Stimulated activated naive CD8-positive, alpha-beta T cell treated with anti-CD3 and anti-CD28 coated beads, Interleukin-15, amount 100 ng/mL, for 72 hours (primary cell): ENCODE measurements around the gene RMDN3.

ENCODE experiments used
- ATAC-seq: fragments of 150-1000 bp; cut with Tn5 transposase; 2 replicates; pipeline ENCODE4 v1.10.0; 2021; ENCODE audit warnings: mild to moderate bottlenecking, moderate library complexity
- DNase-seq, 2 donors: peaks; one replicate each; pipeline ENCODE4 v3.0.0; 2021 to 2022
- H3K27ac Mint-ChIP-seq, 2 donors: one replicate each; pipeline ENCODE4 v1.8.0; 2022; ENCODE audit warnings: mild to moderate bottlenecking in 2 of 2, mixed read lengths in 2 of 2, moderate library complexity in 2 of 2
- H3K27me3 Mint-ChIP-seq: one replicate; pipeline ENCODE4 v1.8.0; 2022; ENCODE audit warnings: mixed read lengths
- H3K4me1 Mint-ChIP-seq: one replicate; pipeline ENCODE4 v1.8.0; 2022; ENCODE audit warnings: mild to moderate bottlenecking, mixed read lengths
- H3K4me3 Mint-ChIP-seq, 2 donors: one replicate each; pipeline ENCODE4 v1.8.0; 2022; ENCODE audit warnings: mild to moderate bottlenecking in 2 of 2, mixed read lengths in 2 of 2, moderate library complexity in 1 of 2
- H3K9me3 Mint-ChIP-seq, 2 donors: one replicate each; pipeline ENCODE4 v1.8.0; 2022; ENCODE audit warnings: mixed read lengths in 2 of 2

Gene RMDN3

DNA sequence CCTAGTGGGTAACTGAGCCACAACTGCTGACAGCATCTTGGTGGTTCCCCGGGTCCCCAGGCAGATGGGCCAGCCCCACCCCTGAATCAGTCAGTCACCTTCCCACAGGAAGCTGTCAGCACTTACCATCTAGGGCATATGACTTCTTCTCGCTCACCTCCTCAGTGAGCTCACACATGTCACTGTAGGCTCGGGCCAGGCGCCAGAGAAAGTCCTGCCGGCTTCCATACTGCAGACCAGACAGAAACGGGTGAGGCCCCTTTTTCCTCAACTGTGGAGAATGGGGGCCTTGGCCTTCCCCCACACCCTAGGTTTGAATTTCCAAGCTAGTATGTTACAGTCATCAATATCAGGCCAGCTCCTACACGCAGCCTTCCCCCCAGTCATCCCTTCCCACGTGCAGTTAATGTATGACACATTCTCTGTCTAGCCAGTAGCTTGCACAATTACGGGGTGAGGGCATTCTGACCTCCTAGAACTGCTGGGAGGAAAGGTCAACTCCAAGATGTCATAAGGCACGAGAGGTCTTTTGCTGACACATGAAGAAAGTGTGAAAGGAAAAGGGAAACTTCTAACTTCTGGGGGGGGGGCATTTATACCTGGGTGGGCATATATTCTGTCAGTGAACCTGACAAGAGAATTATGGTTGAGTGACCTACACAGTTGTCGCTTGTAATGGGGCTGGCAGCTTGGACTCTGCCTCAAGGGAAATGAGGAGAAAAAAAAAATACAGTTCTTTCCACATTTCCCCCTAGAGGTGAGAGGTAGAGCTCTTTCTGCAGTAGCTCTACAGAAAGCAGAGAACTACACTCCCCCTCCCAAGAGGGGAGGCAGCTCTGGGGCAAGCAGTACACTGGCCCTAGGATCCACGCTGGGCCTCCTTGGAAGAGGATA, 10.9 kb downstream of the RMDN3 start:
- Mint-ChIP-seq H3K27me3 (no peaks in the 10 kb centered on the region), H3K4me1 (peaks cover 41% of the 10 kb centered on the region), H3K27ac (peak overlapping the region; percentile 72 to 80), H3K9me3 (no peaks in the 10 kb centered on the region), H3K4me3 (peak overlapping the region; percentile 41 to 57)
- DNase-seq (peak in 1 of 2 donors; percentile 72), ATAC-seq (peak; percentile 97)

DNA sequence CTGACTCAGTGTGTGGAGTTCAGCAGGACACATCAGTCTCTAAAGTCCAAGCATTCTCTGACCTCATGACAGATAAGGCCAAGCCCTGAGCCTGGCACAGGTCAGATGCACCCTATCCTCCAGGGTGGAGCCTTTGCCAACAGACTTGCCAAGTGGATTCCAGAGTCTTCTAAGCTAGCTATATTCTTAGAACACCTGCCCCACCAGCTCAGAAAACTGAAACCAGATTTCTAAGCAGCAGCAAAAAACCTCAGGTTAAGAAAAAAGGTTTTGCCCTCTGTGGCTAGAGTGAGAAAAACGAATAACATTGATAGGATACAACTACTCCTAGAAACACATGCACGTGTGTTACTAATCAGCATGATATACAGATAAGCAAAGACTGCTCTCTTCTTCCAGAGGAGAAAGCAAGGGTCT, 11.6 kb downstream of the RMDN3 start:
- H3K27me3 Mint-ChIP-seq, result no peaks in the 10 kb centered on the region
- H3K4me3 Mint-ChIP-seq, result peak overlapping the region in 1 of 2 donors; percentile 57
- peak; percentile 63 for ATAC-seq
- no peaks in the 10 kb centered on the region for H3K9me3 Mint-ChIP-seq
- DNase-seq, result peak in 1 of 2 donors; percentile 41
- H3K27ac Mint-ChIP-seq, result peak overlapping the region in 1 of 2 donors; percentile 46
- H3K4me1 Mint-ChIP-seq, result peaks cover 41% of the 10 kb centered on the region

DNA sequence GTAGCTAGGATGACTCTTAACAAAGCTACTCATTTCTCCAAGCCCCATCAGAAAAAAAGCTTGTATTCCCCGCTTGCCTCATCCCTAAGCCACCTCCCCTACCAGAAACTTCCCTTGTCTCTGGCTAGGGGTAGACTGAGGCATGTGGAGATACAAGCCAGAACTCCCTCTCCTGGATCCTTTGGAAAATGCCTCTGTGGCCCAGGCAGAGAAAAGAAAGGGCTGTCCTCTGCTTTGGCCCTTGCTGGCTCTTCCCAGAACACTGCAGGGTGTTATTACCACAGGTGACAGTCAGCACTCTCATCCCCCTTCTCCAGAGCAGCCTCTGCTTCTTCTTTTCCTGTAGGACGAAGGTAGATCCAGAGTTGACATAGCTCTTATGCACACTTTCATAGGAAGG, 15.2 kb downstream of the RMDN3 start:
- Mint-ChIP-seq H3K4me3 (no peak overlapping the region), H3K27me3 (no peaks in the 10 kb centered on the region), H3K4me1 (peaks cover 25% of the 10 kb centered on the region), H3K27ac (peak overlapping the region in 1 of 2 donors; percentile 48), H3K9me3 (no peaks in the 10 kb centered on the region)
- ATAC-seq (no peak), DNase-seq (no peak)

DNA sequence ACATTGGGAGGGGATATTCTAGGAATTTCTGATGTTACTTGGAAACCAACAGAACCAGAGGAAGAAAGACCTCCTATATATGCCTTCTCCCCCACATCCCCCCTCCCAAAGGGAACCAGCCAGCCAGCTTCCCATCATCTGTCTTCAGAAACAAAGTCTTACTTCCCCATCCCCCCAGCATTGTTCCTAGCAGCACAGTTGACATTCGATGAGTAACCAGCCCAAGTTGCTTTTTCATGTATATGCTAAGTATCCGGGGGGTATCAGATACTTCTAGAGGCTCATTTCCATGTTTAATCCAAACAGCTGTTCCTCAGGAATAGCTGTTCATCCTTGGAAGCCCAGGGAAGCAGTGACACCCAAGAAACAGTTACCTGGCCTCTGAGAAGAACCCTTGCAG, 16.0 kb downstream of the RMDN3 start:
- H3K4me1 Mint-ChIP-seq, result peaks cover 17% of the 10 kb centered on the region
- no peak overlapping the region for H3K4me3 Mint-ChIP-seq
- ATAC-seq, result no peak
- no peaks in the 10 kb centered on the region for H3K27me3 Mint-ChIP-seq
- H3K27ac Mint-ChIP-seq, result no peak overlapping the region
- no peak for DNase-seq
- no peaks in the 10 kb centered on the region for H3K9me3 Mint-ChIP-seq

DNA sequence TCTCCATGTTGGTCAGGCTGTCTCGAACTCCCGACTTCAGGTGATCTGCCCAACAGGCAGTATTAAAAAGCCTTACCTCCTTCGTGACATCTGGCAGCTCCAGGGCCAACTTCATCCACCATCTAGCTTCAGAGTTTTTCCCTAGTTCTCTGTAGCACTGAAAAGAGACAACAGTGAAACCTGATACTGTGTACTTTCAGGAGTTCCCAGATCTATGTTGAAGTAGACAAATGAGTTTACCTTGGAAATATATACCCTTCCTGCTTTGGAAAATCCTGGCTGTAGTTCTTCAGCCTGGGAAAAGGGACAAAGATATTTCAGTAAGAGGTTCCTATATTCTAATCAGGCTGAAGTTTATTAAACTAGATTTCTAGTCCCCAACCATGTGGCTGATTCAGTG, 18.0 kb downstream of the RMDN3 start:
- no peak overlapping the region for H3K4me3 Mint-ChIP-seq
- no peaks in the 10 kb centered on the region for H3K27me3 Mint-ChIP-seq
- DNase-seq (no peak), ATAC-seq (no peak)
- H3K4me1 Mint-ChIP-seq, result no peaks in the 10 kb centered on the region
- no peak overlapping the region for H3K27ac Mint-ChIP-seq
- no peaks in the 10 kb centered on the region for H3K9me3 Mint-ChIP-seq

DNA sequence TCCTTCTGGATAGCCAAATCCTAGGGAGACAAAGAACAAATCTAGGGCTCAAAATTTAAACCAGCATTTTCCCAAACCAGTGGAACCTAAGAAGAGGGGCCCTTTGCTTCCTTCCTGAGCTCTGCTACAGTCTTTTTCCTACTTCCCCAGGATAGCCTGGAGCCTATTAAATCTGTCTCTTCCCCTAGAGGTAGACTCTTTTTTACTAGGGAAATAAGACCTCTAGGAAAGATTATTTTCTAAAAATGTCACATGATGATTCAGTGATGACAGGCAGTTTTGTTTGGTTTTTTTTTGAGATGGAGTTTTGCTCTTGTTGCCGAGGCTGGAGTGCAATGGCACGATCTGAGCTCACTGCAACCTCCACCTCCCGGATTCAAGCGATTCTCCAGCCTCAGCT, 18.5 kb downstream of the RMDN3 start:
- DNase-seq (no peak), ATAC-seq (no peak)
- peaks cover 3% of the 10 kb centered on the region for H3K4me1 Mint-ChIP-seq
- H3K4me3 Mint-ChIP-seq, result no peak overlapping the region
- H3K9me3 Mint-ChIP-seq, result no peaks in the 10 kb centered on the region
- H3K27ac Mint-ChIP-seq, result peak overlapping the region; percentile 13 to 19
- H3K27me3 Mint-ChIP-seq, result no peaks in the 10 kb centered on the region

DNA sequence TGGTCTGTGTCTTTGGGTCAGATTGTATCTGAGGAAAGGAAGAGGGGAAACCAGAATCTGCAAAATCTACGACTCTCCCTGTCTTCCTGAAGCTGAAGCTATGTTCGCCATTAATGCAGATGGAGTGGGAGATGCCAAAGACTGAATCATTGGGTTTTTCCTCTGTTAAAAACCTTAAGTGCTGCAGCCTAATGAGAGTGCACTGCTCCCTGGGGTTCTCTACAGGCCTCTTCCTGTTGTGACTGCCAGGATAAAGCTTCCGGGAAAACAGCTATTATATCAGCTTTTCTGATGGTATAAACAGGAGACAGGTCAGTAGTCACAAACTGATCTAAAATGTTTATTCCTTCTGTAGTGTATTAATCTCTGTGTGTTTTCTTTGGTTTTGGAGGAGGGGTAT, 24.0 kb downstream of the RMDN3 start:
- Mint-ChIP-seq H3K9me3 (no peaks in the 10 kb centered on the region), H3K4me1 (peaks cover 11% of the 10 kb centered on the region), H3K27me3 (no peaks in the 10 kb centered on the region), H3K4me3 (no peak overlapping the region), H3K27ac (peak overlapping the region; percentile 16 to 31)
- ATAC-seq (no peak), DNase-seq (no peak)

DNA sequence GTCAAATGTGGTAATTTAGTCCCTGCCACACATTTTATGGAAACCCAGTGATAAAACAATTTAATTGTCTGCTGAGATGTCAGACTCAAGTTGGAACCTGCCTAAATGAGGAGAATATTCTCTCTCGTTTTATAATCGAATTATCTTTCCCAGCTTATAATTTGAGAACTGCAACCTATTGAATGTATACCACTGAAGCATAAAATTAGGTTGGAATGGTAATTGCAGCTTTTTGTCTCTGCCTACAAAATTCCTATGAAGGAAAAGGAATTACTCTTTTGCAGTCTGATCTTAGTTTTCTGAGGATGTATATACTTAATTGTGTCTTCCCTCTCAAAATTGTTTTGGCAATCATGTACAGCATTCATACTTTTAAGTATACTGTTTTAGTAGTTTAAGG, 31.1 kb downstream of the RMDN3 start:
- DNase-seq, result no peak
- no peak for ATAC-seq
- Mint-ChIP-seq H3K4me1 (peaks cover 23% of the 10 kb centered on the region), H3K4me3 (no peak overlapping the region), H3K27me3 (no peaks in the 10 kb centered on the region), H3K27ac (no peak overlapping the region), H3K9me3 (no peaks in the 10 kb centered on the region)

DNA sequence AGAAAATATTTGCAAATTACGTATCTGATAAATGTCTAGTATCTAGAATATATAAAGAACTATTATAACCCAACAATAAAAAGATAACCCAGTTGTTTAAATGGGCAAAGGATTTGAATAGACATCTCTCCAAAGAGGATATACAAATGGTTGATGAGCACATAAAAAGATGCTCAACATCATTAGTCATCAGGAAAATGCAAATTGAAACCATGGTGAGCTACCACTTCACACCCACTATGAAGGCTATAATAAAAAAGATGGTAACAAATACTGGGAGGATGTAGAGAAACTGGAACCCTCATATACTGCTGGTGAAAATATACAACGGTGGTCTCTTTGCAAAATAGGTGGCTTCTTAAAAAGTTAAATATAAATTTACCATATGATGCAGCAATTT, 32.1 kb downstream of the RMDN3 start:
- peak; percentile 76 for ATAC-seq
- Mint-ChIP-seq H3K4me1 (peaks cover 23% of the 10 kb centered on the region), H3K4me3 (no peak overlapping the region), H3K27ac (no peak overlapping the region), H3K9me3 (no peaks in the 10 kb centered on the region), H3K27me3 (no peaks in the 10 kb centered on the region)
- DNase-seq, result no peak

DNA sequence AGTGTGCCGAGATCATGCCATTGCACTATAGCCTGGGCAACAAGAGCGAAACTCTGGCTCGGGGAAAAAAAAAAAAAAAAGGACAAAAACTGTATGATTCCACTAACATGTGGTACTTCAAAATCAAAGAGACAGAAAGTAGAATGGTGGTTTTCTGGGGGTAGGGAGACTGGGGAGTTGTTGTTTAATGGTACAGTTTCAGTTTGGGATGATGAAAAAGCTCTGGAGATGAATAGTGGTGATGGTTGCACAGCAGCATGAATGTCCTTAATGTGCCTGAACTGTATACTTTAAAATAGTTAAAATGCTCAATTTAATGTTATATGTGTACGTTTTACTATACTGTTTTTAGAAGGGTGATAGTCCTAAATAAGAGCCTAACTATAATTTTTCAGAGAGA, 32.7 kb downstream of the RMDN3 start:
- peaks cover 23% of the 10 kb centered on the region for H3K4me1 Mint-ChIP-seq
- ATAC-seq (peak; percentile 61), DNase-seq (no peak)
- no peaks in the 10 kb centered on the region for H3K9me3 Mint-ChIP-seq
- peak overlapping the region in 1 of 2 donors; percentile 6 for H3K4me3 Mint-ChIP-seq
- no peaks in the 10 kb centered on the region for H3K27me3 Mint-ChIP-seq
- no peak overlapping the region for H3K27ac Mint-ChIP-seq

DNA sequence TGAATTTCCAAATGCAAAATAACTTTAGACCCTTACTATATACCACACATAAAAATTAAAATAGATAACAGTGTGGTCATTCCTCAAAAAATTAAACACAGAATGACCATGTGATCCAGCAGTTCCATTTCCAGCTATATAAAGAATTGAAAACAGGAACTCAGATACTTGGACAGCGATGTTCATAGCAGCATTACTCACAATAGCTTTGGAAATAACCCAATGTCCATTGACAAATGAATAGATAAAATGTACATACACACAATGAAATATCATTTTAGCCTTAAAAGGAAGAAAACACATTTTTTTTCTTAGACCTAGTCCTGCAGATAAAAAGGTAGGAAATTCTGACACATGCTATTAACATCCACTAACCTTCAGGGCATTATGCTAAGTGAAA, 33.4 kb downstream of the RMDN3 start:
- no peak overlapping the region for H3K27ac Mint-ChIP-seq
- H3K4me1 Mint-ChIP-seq, result peaks cover 23% of the 10 kb centered on the region
- no peaks in the 10 kb centered on the region for H3K27me3 Mint-ChIP-seq
- DNase-seq (no peak), ATAC-seq (no peak)
- no peak overlapping the region for H3K4me3 Mint-ChIP-seq
- H3K9me3 Mint-ChIP-seq, result no peaks in the 10 kb centered on the region

DNA sequence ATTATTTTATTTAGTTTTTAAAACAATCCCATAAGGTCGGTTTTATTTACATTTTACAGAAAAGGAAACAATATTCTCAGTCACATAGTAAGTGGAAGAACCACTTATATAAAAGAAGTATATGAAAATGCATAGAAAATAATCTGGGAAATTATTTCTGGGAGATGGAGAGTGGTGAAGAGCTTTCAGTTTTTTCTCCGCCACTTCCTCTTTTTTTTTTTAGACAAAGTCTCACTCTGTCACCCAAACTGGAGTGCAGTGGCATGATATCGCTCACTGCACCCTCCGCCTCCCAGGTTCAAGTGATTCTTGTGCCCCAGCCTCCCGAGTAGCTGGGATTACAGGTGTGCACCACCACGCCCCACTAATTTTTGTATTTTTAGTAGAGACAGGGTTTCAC, 38.9 kb downstream of the RMDN3 start:
- H3K9me3 Mint-ChIP-seq, result no peaks in the 10 kb centered on the region
- H3K27ac Mint-ChIP-seq, result no peak overlapping the region
- H3K27me3 Mint-ChIP-seq, result no peaks in the 10 kb centered on the region

DNA sequence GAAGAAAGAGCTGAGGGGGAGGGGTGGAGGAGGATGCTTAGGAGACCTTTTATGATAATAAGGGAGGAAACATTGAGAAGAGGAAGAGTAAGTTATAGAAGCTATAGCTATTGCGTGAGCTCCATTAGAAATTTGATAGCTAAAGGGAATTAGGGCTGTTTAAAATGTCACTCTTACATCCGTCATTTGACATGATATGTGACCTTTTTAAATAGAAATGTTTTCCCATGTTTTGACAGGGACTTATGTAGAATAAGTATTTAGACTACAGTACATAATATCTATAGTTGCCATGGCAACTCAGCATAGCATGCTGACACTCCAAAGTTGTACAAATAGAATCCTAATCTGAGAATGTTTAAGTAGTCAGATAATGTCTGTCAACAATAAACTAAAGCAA, 40.9 kb downstream of the RMDN3 start:
- H3K27ac Mint-ChIP-seq, result peak overlapping the region in 1 of 2 donors; percentile 83
- H3K4me1 Mint-ChIP-seq, result no peaks in the 10 kb centered on the region

More for the DNA sequence above, 38.9 kb downstream of the RMDN3 start:
- no peak for ATAC-seq
- DNase-seq, result no peak
- peaks cover 6% of the 10 kb centered on the region for H3K4me1 Mint-ChIP-seq
- H3K4me3 Mint-ChIP-seq, result no peak overlapping the region

DNA sequence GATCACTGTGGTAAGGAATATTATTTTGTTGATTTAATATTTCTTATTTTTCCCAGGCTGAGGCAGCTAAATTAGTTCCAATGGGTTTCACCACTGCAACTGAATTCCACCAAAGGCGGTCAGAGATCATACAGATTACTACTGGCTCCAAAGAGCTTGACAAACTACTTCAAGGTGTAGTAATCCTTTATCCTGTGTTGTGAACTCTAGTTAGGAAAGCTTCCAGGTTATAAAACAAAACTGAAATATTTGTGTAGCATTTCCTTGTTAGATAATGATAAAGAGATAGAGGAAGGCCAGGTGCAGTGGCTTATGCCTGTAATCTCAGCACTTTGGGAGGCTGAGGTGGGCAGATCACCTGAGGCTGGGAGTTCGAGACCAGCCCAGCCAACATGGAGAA, 48.9 kb downstream of the RMDN3 start:
- no peak for DNase-seq
- Mint-ChIP-seq H3K27me3 (no peaks in the 10 kb centered on the region), H3K9me3 (no peaks in the 10 kb centered on the region), H3K4me1 (no peaks in the 10 kb centered on the region), H3K27ac (no peak overlapping the region), H3K4me3 (no peak overlapping the region)
- ATAC-seq, result no peak

More for the DNA sequence above, 40.9 kb downstream of the RMDN3 start:
- no peaks in the 10 kb centered on the region for H3K9me3 Mint-ChIP-seq
- ATAC-seq (no peak), DNase-seq (no peak)
- no peak overlapping the region for H3K4me3 Mint-ChIP-seq
- H3K27me3 Mint-ChIP-seq, result no peaks in the 10 kb centered on the region

DNA sequence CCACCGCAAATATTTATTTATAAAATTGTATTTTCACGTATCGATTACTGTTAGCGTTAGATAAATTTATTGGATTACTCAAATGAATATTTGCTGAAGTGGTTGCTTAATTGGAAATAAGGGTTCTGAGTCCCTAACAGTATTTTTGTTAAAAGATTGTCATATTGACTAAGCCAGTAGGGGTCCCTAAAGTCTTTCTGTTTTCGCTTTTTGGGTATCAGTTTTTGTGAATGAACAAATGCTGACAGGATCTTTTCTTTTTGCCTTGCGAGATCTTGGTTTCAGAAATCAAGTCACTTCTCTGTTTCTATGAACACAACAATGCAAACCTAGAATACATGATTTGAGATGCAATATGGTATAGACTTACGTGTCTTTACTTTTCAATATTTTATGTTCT, 53.0 kb downstream of the RMDN3 start:
- DNase-seq (no peak), ATAC-seq (no peak)
- Mint-ChIP-seq H3K4me3 (no peak overlapping the region), H3K27ac (no peak overlapping the region), H3K27me3 (no peaks in the 10 kb centered on the region), H3K4me1 (peaks cover 10% of the 10 kb centered on the region), H3K9me3 (no peaks in the 10 kb centered on the region)

DNA sequence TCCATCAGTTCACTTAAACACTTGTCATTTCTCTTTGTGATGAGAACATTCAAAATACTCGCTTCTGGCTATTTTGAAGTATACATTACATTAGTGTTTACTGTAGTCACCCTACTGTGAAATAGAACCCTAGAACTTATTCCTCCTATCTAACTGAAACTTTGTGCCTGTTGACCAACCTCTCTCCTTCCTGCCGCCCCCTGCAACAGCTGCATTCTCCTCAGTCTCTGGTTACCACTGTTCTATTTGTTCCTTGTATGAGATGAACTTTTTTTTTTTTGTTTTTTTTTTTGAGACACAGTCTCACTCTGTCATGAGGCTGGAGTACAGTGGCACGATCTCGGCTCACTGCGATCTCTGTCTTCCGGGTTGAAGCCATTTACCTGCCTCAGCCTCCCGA, 57.1 kb downstream of the RMDN3 start:
- Mint-ChIP-seq H3K27me3 (no peaks in the 10 kb centered on the region), H3K27ac (peak overlapping the region in 1 of 2 donors; percentile 45), H3K9me3 (no peaks in the 10 kb centered on the region), H3K4me1 (peaks cover 32% of the 10 kb centered on the region), H3K4me3 (no peak overlapping the region)
- ATAC-seq (no peak), DNase-seq (no peak)

DNA sequence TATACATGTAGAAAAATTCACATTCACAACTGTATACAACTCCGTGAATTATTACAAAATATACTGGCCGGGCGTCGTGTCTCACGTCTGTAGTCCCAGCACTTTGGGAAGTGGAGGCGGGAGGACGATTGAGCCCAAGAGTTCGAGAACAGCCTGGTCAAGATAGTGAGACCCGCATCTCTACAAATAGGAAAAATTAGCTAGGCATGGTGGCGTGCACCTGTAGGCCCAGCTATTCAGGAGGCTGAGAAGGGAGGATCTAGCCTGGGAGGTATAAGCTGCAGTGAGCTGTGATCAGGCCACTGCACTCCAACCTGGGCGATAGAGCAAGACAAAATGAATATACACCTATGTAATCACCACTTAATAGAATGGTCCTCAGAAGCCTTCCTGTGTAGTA, 58.8 kb downstream of the RMDN3 start:
- Mint-ChIP-seq H3K4me1 (peaks cover 32% of the 10 kb centered on the region), H3K27me3 (no peaks in the 10 kb centered on the region), H3K27ac (no peak overlapping the region), H3K4me3 (peak overlapping the region; percentile 98), H3K9me3 (no peaks in the 10 kb centered on the region)
- DNase-seq, result no peak
- no peak for ATAC-seq
